ENCODE results near the gene HOMER3.

HOMER3 gene

GRCh38 chr19:18900700-18901481 lies 40.1 kb downstream of the HOMER3 start:
- DNase-seq, result no peak

DNA sequence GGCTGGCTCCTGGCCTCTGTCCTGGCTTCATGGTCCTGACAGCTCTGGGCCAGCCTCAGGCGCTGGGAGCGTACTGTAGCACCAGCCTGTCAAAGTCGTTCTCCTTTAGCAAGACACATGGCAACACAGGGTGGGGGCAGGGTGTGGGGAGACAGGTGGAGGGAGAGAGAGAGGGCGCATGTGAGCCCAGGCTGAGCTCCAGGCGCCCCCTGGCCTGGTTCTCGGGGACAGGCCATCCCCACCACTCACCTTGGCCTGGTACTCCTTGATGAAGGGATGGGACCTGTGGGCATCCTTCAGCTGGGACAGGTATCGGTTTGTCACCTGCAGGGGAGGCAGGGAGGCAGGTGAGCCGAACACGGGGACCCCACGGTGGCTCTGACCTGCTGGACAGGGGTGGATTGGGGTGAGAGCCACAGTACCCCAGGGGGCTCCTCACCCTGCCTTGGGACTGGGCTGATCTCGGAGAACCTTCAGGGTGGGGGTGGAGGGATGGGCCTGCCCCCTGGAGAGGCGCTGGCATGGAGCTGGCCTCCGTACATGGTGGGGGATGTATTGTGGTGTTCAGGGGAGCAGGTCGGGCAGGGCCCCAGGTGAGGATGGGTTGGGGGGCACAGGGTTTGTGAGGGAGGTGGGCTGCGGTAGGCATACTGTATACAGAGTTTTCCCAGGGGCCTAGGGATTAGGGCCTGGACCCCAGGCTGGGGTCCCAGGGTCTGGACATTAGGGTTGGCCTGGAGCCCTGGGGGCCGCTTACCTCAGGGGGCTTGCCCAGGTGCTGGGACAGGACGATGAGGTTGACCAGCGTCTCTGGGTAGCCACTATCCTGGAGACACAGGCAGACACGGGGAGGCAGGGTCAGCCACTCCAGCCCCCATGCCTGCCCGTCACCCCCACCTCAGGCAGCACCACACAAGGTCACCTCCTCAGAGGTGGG lies 41.1 kb downstream of the HOMER3 start:
- DNase-seq, result no peak

- no peak for DNase-seq
Observed at GRCh38 chr19:18898607-18899408, 42.2 kb downstream of the HOMER3 start.

GRCh38 chr19:18898081-18898606 lies 42.9 kb downstream of the HOMER3 start:
- no peak for DNase-seq

DNA sequence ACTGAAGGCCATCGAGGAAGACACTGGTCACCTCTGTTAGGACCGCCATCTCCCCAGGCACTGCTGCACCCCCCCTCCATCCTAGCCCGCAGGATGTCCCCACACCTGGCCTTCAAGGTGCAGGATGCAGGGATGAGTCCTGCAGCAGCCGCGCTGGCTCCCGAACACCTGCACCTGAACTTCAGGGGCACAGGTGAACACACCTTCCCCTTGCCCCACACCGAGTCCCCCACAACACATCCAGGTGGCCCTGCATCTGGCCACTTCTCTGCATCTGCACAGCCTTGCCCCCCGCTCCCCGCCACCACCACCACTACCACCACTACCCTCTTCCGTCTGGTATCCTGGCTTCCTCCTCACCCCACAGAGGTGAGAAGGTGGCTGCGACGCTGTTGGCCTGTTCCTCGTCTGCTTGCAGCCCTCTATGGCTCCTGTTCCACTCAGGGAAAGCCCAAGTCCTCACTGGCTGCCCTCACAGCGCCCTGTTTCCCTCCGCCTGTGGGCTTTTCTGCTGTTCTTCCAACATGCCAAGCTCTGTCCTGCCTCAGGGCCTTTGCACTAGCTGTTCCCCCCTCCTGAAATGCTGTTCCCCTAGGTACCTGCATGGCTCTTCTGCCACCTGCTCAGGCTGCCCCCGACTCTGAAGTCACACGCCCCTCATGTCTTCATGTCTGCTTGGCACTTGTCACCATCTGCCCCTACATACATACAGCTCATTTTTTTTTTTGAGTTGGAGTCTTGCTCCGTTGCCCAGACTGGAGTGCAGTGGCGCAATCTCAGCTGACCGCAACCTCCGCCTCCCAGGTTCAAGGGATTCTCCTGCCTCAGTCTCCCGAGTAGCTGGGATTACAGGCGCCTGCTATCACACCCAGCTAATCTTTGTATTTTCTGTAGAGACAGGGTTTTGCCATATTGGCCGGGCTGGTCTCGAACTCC lies 43.7 kb downstream of the HOMER3 start:
- DNase-seq, result no peak

DNA sequence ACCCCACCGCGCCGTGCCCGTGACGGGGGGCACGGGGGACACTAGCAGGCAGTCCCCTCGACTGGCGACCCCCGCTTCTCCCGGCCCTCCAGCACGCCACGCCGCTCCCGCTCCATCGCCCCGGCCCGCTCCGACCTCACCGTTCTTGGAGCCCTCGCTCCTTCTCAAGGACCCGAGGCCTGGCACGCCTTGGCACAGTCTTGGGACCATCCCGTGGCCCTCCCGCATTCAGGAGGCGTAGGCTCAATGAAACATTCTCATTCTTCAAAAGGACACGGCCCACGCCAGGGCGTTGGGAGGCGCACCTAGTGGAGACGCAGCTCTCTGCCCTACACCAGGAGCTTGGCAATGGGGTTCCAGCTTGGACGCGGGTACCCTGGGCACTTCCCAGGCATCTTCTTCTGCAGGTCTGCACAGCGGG lies 44.6 kb downstream of the HOMER3 start:
- DNase-seq, result no peak

DNA sequence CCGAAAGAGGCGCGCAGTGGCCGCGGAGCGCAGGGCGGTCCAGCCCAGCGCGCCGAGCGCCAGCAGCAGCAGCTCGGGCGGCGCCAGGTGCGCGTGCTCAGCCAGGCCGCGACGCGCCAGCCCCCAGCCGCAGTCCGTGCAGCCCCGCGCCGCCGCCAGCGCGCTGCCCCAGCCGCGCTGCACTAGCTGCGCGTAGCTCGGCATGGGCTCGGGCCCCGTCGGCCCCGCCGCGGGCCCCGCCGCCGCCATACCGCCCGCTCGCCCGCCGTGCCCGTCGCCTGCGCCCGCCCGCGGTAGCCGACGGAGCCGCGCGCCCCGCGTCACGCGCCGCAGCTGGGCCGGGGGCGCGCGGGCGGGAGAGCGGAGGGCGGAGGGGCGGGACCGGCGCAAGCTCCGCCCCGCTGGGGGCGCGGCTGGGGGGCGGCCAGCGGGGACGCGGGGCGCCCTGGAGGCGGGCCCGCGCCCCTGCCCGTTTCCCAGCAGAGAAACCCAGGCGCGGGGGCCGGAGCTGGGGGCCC lies 45.1 kb downstream of the HOMER3 start, which contains the start of gene CERS1:
Gene CERS1 (minus strand): TSS at position 335 of the 518 bp plus-strand sequence. CDS start 86 bp downstream, at position 249.
- DNase-seq, result no peak

GRCh38 chr19:18895038-18895823 lies 45.8 kb downstream of the HOMER3 start:
- DNase-seq, result no peak

GRCh38 chr19:18894254-18895037 lies 46.6 kb downstream of the HOMER3 start:
- DNase-seq, result no peak

DNA sequence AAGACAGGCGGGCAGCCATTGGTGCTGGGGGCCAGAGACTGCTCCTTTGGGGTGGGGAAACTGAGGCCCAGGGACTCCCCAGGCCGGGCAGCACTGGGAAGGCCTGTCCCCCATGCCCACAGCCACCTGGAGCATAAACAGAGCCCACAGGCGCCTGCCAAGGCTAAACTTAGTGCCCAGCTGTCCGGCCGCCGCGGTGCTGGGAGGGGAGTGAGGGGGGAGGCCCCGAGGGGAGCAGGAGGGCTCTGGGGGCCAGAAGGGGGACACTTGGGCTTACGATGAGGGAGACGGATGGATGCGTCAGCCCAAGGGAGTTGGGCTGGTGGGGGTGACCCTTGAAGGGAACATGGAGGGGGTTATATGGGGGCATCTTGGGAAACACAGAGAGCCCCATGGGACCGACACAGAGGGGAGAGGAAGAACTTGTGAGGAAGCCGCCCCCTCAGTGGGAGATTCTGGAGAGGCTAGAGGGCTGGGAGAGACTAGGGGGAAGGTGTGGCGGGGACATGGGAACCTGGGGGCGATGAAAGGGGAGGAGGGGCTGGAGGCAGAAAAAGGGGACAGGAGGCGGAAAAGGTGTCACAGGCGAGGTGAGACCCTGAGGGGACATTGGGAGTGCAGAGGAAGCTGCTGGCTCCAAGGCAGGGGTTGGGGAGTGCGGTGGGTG lies 47.3 kb downstream of the HOMER3 start:
- no peak for DNase-seq

GRCh38 chr19:18889949-18890745 lies 50.9 kb downstream of the HOMER3 start:
- DNase-seq, result no peak

DNA sequence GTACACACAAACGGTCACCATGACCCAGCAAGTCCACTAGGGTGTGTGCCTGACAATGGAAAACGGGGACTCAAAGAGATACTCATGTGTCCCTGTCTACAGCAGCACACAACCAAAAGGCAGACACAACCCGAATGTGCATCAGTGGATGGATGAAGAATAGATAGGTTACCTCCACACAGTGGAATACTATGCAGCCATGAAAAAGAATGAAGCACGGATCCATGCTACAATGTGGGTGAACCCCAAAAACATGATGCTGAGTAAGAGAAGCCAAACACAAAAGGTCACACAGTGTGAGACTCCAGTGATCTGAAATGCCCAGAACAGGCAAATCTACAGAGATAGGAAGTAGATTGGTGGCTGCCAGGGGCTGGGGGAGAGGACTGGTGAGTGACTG lies 54.0 kb downstream of the HOMER3 start:
- no peak for DNase-seq

DNA sequence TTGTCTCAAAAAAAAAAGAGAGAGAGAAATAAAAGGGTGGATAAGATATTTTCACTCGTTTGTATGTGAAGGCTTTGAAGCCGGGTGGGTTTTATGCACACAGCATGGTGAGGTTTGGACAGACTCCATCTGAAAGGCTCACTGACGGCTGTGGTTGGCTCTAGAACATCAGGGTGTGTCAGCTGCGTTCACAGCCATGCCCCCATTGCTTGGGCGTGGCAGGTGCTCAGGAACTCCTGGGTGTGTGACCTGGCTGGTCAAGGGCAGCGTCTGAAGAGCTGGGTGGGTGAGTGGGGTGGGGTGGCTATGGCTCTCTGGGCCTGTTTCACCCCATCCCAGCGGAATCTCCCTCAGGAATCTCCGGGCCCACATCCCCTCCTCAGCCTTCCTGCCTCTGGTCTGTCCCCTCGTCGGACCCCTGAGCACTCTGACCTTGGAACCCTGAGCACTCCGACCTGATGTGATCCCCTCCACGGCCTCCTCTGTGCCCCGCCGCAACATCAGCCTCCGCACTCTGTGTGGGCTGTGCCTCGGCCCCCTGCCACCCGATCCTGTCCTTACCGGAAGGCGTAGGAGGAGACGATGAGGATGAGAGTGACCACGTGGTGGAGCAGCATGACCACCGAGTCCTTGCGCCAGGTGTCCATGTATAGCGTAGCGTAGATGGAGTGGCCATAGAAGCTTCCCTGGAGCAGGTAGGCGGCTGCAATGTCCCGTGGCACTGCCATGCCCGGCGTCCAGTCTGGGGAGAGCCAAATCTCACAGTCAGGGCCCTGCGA lies 57.3 kb downstream of the HOMER3 start:
- DNase-seq, result no peak

GRCh38 chr19:18881491-18881890 lies 59.5 kb downstream of the HOMER3 start:
- DNase-seq, result no peak

GRCh38 chr19:18879579-18880373 lies 61.2 kb downstream of the HOMER3 start:
- no peak for DNase-seq
